DMS 273 treated with DMSO at 0.1 percent for 48 hours (cell line): ENCODE measurements around the gene TPPP2.
"Not testable (repeated sequence)": the region's sequence is repeated elsewhere in the genome, so short reads cannot be mapped to it uniquely, and the experiment has no call there.

Experiments
- DNase-seq: peaks from one replicate; lab custom pipeline; 2025; lab: John Stamatoyannopoulos, UW

TPPP2 gene

GRCh38 chr14:21038441-21039422 is 8.7 kb downstream of the TPPP2 start:
- peak; percentile 66 for DNase-seq

GRCh38 chr14:21039585-21040369 is 9.8 kb downstream of the TPPP2 start:
- DNase-seq = peak; percentile 60

GRCh38 chr14:21040370-21040925 is 10.4 kb downstream of the TPPP2 start:
- no peak for DNase-seq

GRCh38 chr14:21040941-21041340 is 10.9 kb downstream of the TPPP2 start:
- not testable (repeated sequence) for DNase-seq

- no peak for DNase-seq
Measured at GRCh38 chr14:21041676-21042433, 11.8 kb downstream of the TPPP2 start, which contains the start of gene RNASE7. RNASE7 (plus strand) TSS chr14:21042362; CDS start chr14:21042993, 631 bp downstream.

GRCh38 chr14:21042918-21043317 is 12.9 kb downstream of the TPPP2 start:
- DNase-seq = no peak

GRCh38 chr14:21043387-21043973 is 13.5 kb downstream of the TPPP2 start:
- no peak for DNase-seq

GRCh38 chr14:21043974-21044618 is 14.1 kb downstream of the TPPP2 start:
- no peak for DNase-seq

- no peak for DNase-seq
Measured at GRCh38 chr14:21047378-21047781, 17.4 kb downstream of the TPPP2 start.

- DNase-seq = no peak
Measured at GRCh38 chr14:21048638-21049037, 18.6 kb downstream of the TPPP2 start.

- no peak for DNase-seq
Measured at GRCh38 chr14:21049271-21049673, 19.3 kb downstream of the TPPP2 start.

- no peak for DNase-seq
Measured at GRCh38 chr14:21050597-21050996, 20.6 kb downstream of the TPPP2 start.

- no peak for DNase-seq
Measured at GRCh38 chr14:21053184-21054122, 23.4 kb downstream of the TPPP2 start.

- DNase-seq = no peak
Measured at GRCh38 chr14:21054123-21054767, 24.2 kb downstream of the TPPP2 start.

- no peak for DNase-seq
Measured at GRCh38 chr14:21054768-21055145, 24.7 kb downstream of the TPPP2 start.

- no peak for DNase-seq
Measured at GRCh38 chr14:21055432-21056117, 25.6 kb downstream of the TPPP2 start.

- no peak for DNase-seq
Measured at GRCh38 chr14:21056520-21057163, 26.6 kb downstream of the TPPP2 start.
